Gastrocnemius medialis (tissue), 4 donors: ENCODE results near the gene STX11. TPM values are rescaled to one million over a fixed set of nuclear protein-coding genes. Genes with fewer than 3 reads are reported as not detected.
A peak's percentile ranks its signal among the peaks of the same experiment; 100 is the strongest.

Source experiments
- ATAC-seq, 2 donors: fragments of 150-250 bp; one replicate each; pipeline ENCODE4 v1.9.1; 2016
- DNase-seq, 2 donors: peaks; one replicate each; pipeline ENCODE4 v3.0.0-alpha.2; 2019
- H3K27ac ChIP-seq, 4 donors: fragments of 200-600 bp; sonication (generic); 1 replicate in 1 of 4; 2 replicates in 3 of 4; pipeline ENCODE4 v1.5.1; 2016 to 2018; ENCODE audit warnings: mild to moderate bottlenecking in 2 of 4, moderate library complexity in 1 of 4
- H3K27me3 ChIP-seq, 3 donors: fragments of 200-600 bp; sonication (generic) in 2 of 3; 1 replicate in 1 of 3; 2 replicates in 2 of 3; pipeline versions ENCODE4 v1.5.1 to v1.6.0; 2016 to 2019; ENCODE audit warnings: mild to moderate bottlenecking in 1 of 3, moderate library complexity in 1 of 3
- H3K36me3 ChIP-seq, 2 donors: fragments of 200-600 bp; sonication (generic) in 1 of 2; one replicate each; pipeline ENCODE4 v1.5.1; 2017 to 2018
- H3K4me1 ChIP-seq, 2 donors: fragments of 200-600 bp; sonication (generic) in 1 of 2; one replicate each; pipeline ENCODE4 v1.5.1; 2016 to 2017; ENCODE audit warnings: mild to moderate bottlenecking in 2 of 2
- H3K4me3 ChIP-seq, 4 donors: fragments of 200-600 bp; sonication (generic) in 3 of 4; 1 replicate in 1 of 4; 2 replicates in 3 of 4; pipeline ENCODE4 v1.5.1; 2016 to 2019; ENCODE audit warnings: mild to moderate bottlenecking in 2 of 4
- H3K9me3 ChIP-seq, 3 donors: fragments of 200-600 bp; sonication (generic) in 2 of 3; 1 replicate in 1 of 3; 2 replicates in 2 of 3; pipeline ENCODE4 v1.5.1; 2016 to 2019
- POLR2A ChIP-seq, 2 donors: fragments of 450-650 bp; IDR thresholded peaks; one replicate each; pipeline ENCODE4 v1.6.1; 2017; ENCODE audit warnings: antibody characterized with exemption in 2 of 2, mild to moderate bottlenecking in 2 of 2, moderate library complexity in 2 of 2
- in situ Hi-C, 4 donors: fragments of 200-750 bp; cut with MboI; loops; one replicate each; pipeline versions ENCODE4 v1.15.0 to v1.8.0; 2017; ENCODE audit warnings: low sequenced_read_pairs in 4 of 4
- intact Hi-C: fragments of 100-400 bp; cut with DNase I; formaldehyde crosslinking; loops from one replicate; pipeline ENCODE4 v1.15.1; 2023; ENCODE audit warnings: low total_unique reads
- total RNA-seq, 4 donors: library from RNA; depleted of rRNA; stranded (reverse); fragments of >200 nt; gene quantifications; one replicate each; pipeline versions ENCODE4 v1.1.0 to v1.2.3, GENCODE V29; 2016
- TF ChIP-seq, protein P1 (sequence below), 5 experiments: fragments of 450-650 bp in 3 of 5; fragments of 200-600 bp in 2 of 5; sonication (generic) in 2 of 5; IDR thresholded peaks in 4 of 5; conservative IDR thresholded peaks in 1 of 5; 1 replicate in 4 of 5; 2 replicates in 1 of 5; pipeline ENCODE4 v1.5.1; 2016 to 2019; ENCODE audit warnings: antibody characterized with exemption in 5 of 5, mild to moderate bottlenecking in 3 of 5, moderate library complexity in 3 of 5

Gene STX11
- total RNA-seq, 4 donors from 2014 or later, result 2.0 to 5.2 (median 4.3) TPM

DNA sequence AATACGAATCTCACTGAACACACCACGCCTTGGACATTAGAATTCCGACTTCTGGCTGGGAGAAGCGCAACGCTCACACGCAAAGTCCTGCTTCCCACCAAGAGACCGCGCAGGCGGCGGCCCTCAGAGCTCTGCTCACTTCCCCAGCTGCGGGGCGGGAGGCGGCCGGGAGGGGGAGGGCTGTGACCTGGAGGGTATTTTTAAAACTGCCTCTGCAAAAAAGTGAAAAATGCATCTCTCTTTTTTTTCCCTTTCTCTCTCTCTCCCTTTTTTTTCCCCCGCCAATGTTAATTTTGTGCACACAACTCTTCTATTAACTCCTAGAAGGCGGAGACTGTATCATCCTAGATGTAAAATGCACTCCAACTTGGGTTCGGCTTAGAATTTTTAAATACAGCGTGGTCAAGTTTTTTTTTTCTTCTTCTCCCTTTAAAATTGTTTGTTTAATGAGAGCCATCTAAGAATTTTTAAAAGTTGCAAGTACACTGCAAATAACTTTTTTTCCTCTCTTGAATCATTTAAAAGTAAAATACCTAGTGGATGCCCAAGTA, 66.4 kb downstream of the STX11 start:
- in situ Hi-C loops, result loop anchor here (5.0 to 25.0 kb wide), 7 partner anchors 68 to 271 kb away; partner anchors contain the start of gene UTRN (in 2 of the 4)
- H3K27ac ChIP-seq, result peak overlapping the region; percentile 86 to 92 (median 88)

DNA sequence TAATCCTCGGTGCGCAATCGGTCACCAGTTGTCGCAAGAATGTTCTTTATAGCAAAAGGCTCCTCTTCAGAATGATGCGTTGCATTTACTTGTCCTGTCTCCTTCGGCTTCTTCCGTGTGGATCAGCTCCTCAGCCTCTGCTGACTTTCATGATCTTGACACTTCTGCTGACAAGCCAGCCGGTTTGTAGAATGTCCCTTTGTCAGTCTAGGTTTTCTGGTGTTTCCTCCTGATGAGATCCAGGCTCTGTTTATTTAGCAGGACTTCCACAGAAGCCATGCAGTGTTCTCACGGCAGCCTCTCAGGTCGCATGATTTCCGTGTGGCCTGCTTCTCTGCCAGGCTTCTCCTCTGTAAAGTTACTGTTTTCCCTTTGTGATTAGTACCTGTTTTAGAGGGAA, 66.9 kb downstream of the STX11 start:
- in situ Hi-C loops, result loop anchor here (5.0 to 25.0 kb wide), 7 partner anchors 68 to 270 kb away; partner anchors contain the start of gene UTRN (in 2 of the 4)
- no peak for ATAC-seq

More for the DNA sequence above, 66.4 kb downstream of the STX11 start:
- H3K4me1 ChIP-seq, result peaks cover 10 to 15% of the 10 kb centered on the region in 2 donors
- ATAC-seq (peak; percentile 58 to 65), DNase-seq (no peak)
- no peaks in the 10 kb centered on the region for H3K36me3 ChIP-seq
- H3K4me3 ChIP-seq, result peak overlapping the region; percentile 54 to 82 (median 77)
- TF ChIP-seq, protein P1, sequence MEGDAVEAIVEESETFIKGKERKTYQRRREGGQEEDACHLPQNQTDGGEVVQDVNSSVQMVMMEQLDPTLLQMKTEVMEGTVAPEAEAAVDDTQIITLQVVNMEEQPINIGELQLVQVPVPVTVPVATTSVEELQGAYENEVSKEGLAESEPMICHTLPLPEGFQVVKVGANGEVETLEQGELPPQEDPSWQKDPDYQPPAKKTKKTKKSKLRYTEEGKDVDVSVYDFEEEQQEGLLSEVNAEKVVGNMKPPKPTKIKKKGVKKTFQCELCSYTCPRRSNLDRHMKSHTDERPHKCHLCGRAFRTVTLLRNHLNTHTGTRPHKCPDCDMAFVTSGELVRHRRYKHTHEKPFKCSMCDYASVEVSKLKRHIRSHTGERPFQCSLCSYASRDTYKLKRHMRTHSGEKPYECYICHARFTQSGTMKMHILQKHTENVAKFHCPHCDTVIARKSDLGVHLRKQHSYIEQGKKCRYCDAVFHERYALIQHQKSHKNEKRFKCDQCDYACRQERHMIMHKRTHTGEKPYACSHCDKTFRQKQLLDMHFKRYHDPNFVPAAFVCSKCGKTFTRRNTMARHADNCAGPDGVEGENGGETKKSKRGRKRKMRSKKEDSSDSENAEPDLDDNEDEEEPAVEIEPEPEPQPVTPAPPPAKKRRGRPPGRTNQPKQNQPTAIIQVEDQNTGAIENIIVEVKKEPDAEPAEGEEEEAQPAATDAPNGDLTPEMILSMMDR (IDR thresholded peaks at IDR 0.05 in 4 of 5, conservative IDR thresholded peaks at IDR 0.05 in 1 of 5), result peak in 1 of 5 experiments; percentile 40
- TF ChIP-seq POLR2A (IDR thresholded peaks at IDR 0.05), result no peak
- intact Hi-C loops, result loop anchor here (1.0 to 10.0 kb wide), 7 partner anchors 51 to 642 kb away; partner anchors contain the start of gene STX11
- H3K27me3 ChIP-seq, result no peaks in the 10 kb centered on the region
- H3K9me3 ChIP-seq, result no peaks in the 10 kb centered on the region

DNA sequence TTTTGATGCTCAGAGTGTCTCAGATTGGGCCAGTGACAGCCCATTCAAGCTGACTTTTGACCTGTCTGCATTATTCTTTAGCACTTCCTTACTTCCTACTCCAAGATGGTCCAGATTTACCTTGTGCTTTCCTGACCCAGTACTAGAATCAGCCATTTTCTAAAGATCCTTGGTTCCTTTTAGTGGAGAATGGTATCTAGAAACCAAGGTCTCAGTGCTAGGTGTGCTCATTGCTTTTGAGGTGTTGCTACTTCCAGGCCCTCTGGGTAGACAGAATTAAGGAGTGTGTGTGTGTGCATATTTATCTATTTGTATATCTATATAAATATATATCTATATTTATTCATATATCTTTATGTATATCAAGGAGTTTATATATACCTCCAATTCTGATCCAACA, 67.5 kb downstream of the STX11 start:
- Histone ChIP-seq H3K9me3 (no peaks in the 10 kb centered on the region), H3K4me1 (peaks cover 10 to 15% of the 10 kb centered on the region in 2 donors), H3K36me3 (no peaks in the 10 kb centered on the region), H3K27me3 (no peaks in the 10 kb centered on the region), H3K4me3 (no peak overlapping the region), H3K27ac (peak overlapping the region in 3 of 4 donors; percentile 86 to 88 (median 88))
- DNase-seq, result no peak
- intact Hi-C loops, result loop anchor here (2.0 to 10.0 kb wide), 6 partner anchors 50 to 643 kb away; partner anchors contain the start of gene STX11
- TF ChIP-seq, protein P1 (IDR thresholded peaks at IDR 0.05 in 4 of 5, conservative IDR thresholded peaks at IDR 0.05 in 1 of 5), result no peak
- no peak for TF ChIP-seq POLR2A (IDR thresholded peaks at IDR 0.05)
- in situ Hi-C loops, result loop anchor here (5.0 to 25.0 kb wide), 7 partner anchors 67 to 270 kb away; partner anchors contain the start of gene UTRN (in 2 of the 4)
- no peak for ATAC-seq

More for the DNA sequence above, 66.9 kb downstream of the STX11 start:
- no peak for DNase-seq
- H3K4me1 ChIP-seq, result peaks cover 10 to 15% of the 10 kb centered on the region in 2 donors
- H3K27ac ChIP-seq, result peak overlapping the region; percentile 86 to 92 (median 88)
- H3K9me3 ChIP-seq, result no peaks in the 10 kb centered on the region
- peak overlapping the region in 2 of 4 donors; percentile 75 to 79 for H3K4me3 ChIP-seq
- intact Hi-C loops, result loop anchor here (2.0 to 10.0 kb wide), 6 partner anchors 50 to 642 kb away; partner anchors contain the start of gene STX11
- no peaks in the 10 kb centered on the region for H3K36me3 ChIP-seq
- TF ChIP-seq, protein P1 (IDR thresholded peaks at IDR 0.05 in 4 of 5, conservative IDR thresholded peaks at IDR 0.05 in 1 of 5), result no peak
- TF ChIP-seq POLR2A (IDR thresholded peaks at IDR 0.05), result no peak
- no peaks in the 10 kb centered on the region for H3K27me3 ChIP-seq

DNA sequence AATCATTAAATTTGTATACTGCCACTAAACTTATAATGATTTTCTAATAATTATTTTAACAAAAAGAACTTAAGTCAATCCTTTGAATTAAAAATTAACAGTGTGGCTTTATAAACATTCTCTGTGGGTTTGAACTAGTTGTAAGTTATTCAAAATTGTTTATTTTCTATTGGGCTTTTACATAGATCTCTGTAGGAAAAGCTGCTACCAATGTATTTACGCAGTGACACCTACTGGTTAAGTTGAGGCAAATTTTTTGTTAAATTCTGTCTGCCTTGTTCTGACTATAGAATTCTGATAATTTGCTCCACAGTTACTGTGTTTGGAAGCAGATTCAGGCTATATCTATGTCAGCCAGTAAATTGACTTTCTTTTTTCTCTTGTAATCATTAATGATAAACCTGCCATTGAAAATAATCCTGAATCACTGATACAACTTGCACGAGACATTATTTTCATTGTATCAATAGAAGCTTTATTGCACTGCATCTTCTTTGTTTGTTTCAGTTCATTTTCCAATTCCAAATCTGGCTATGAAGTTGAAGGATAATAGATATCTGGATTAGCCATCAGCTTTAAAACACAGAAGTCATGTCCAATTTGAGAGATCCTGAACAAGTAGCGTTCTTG, 68.9 kb downstream of the STX11 start:
- intact Hi-C loops, result loop anchor here (5.0 to 10.0 kb wide), 4 partner anchors 48 to 644 kb away; partner anchors contain the start of gene STX11
- no peak for TF ChIP-seq POLR2A (IDR thresholded peaks at IDR 0.05)
- TF ChIP-seq, protein P1 (IDR thresholded peaks at IDR 0.05 in 4 of 5, conservative IDR thresholded peaks at IDR 0.05 in 1 of 5), result peak in 3 of 5 experiments; percentile 47 to 55 (median 50)
- in situ Hi-C loops, result loop anchor here (5.0 to 25.0 kb wide), 7 partner anchors 66 to 268 kb away; partner anchors contain the start of gene UTRN (in 2 of the 4)
- Histone ChIP-seq H3K27me3 (no peaks in the 10 kb centered on the region), H3K36me3 (no peaks in the 10 kb centered on the region), H3K4me1 (peaks cover 10 to 15% of the 10 kb centered on the region in 2 donors), H3K4me3 (no peak overlapping the region), H3K9me3 (no peaks in the 10 kb centered on the region), H3K27ac (no peak overlapping the region)
- ATAC-seq, result no peak
- no peak for DNase-seq
